GM18870 (cell line): ENCODE results near the gene ARHGEF17.
A peak's percentile ranks its signal among the peaks of the same experiment; 100 is the strongest.

Experiments used
- ATAC-seq: cut with Tn5 transposase; IDR thresholded peaks from one replicate; pipeline ENCODE4 v1.9.1; 2021; ENCODE audit warnings: moderate library complexity; ENCODE audit not compliant: unreplicated experiment

Gene ARHGEF17

DNA sequence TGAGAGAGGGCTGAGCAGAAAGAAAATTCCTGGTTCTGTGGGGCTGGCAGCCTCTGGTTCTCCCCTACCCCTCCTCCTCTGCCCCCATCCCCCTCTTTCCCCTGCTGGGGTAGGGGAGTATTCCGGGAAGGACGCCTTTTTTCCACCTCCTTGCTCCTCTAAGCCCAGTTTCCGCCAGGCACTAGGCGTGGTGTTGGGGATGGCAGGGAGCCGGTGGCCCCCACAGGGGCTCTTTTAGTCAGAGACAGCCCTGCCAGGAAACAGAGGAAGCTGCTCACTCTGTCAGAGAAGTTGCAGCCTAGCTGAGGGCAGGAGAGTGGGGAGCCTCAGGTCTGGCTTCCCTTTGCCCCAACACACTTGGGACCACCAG, 15.6 kb upstream of the ARHGEF17 start:
- no peak for ATAC-seq

GRCh38 chr11:73293356-73293936, 14.6 kb upstream of the ARHGEF17 start:
- no peak for ATAC-seq

- ATAC-seq: no peak
Observed at GRCh38 chr11:73294604-73295003, 13.5 kb upstream of the ARHGEF17 start.

GRCh38 chr11:73295241-73295995, 12.7 kb upstream of the ARHGEF17 start:
- ATAC-seq: no peak

DNA sequence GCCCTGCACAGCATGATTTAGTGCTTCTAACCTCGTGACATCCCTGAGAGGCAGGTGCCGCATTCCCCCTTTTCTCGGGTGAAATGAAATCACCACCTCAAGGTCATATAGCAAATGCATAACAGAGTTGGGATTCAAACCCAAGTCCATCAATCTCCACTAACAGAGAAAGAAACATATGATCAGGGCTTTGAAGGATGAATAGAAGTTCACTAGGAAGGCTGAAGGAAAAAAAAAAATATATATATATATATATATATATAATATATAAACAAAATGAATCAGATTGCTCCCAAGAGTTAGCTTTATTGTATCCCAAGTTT, 12.1 kb upstream of the ARHGEF17 start:
- no peak for ATAC-seq

DNA sequence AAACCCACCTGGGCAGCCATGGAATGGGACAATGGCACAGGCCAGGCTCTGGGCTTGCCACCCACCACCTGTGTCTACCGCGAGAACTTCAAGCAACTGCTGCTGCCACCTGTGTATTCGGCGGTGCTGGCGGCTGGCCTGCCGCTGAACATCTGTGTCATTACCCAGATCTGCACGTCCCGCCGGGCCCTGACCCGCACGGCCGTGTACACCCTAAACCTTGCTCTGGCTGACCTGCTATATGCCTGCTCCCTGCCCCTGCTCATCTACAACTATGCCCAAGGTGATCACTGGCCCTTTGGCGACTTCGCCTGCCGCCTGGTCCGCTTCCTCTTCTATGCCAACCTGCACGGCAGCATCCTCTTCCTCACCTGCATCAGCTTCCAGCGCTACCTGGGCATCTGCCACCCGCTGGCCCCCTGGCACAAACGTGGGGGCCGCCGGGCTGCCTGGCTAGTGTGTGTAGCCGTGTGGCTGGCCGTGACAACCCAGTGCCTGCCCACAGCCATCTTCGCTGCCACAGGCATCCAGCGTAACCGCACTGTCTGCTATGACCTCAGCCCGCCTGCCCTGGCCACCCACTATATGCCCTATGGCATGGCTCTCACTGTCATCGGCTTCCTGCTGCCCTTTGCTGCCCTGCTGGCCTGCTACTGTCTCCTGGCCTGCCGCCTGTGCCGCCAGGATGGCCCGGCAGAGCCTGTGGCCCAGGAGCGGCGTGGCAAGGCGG, 11.4 kb upstream of the ARHGEF17 start:
- ATAC-seq: no peak

- no peak for ATAC-seq
Observed at GRCh38 chr11:73297231-73297590, 10.9 kb upstream of the ARHGEF17 start.

DNA sequence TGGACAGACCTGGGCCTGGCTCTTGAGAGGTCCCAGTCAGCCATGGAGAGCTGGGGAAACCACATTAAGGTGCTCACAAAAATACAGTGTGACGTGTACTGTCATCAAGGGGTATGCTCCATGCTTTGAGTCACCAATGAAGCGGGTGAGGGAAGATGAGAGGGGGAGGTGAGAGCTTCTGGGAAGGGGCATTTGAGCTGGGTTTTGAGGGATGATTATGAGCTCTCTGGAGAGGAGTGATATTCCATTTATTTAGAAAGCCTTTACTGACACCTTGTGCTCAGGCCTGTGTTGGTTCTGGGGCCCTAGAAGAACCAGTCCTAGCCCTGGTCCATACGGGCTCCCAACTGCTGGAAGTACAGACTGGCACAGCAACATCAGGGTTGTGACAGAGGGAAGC, 10.4 kb upstream of the ARHGEF17 start:
- ATAC-seq: no peak

DNA sequence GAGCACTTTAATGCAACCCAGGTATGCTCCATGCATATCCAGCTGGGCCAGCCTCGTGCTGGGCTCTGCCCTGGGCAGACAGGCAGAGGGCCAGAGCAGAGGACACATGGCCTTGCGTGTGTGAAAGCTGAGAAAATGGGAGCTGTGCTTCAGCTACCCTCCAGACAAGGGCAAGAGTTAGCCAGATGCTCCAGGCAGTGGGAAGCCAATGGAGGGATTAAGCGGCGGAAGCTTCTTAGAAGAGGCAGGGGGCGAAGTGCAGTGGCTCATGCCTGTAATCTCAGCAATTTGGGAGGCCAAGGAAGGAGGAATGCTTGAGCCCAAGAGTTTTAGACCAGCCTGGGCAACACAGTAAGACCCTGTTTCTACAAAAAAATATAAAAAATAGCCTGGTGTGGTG, 9.8 kb upstream of the ARHGEF17 start:
- ATAC-seq: no peak

DNA sequence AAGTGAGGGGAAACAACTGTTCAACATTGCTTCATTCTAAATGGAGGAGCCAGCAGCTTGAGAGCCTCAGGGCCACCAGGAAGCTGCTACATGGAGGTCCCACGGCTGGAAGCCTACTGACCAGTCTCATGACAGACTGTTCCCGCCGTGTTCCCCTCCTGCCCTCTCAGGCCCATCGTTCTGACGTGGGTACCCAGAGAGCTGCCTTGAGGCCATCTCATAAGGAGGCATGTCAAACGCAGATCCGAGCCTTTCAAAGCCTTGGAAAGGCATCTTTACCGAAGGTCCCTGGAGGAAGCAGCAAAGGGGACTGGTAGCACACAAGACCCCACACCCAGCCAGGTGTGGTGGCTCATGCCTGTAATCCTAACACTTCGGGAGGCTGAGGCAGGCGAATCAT, 8.3 kb upstream of the ARHGEF17 start:
- ATAC-seq: no peak

- no peak for ATAC-seq
Observed at GRCh38 chr11:73306069-73306841, 1.8 kb upstream of the ARHGEF17 start.

GRCh38 chr11:73306977-73307322, 1.1 kb upstream of the ARHGEF17 start:
- no peak for ATAC-seq

DNA sequence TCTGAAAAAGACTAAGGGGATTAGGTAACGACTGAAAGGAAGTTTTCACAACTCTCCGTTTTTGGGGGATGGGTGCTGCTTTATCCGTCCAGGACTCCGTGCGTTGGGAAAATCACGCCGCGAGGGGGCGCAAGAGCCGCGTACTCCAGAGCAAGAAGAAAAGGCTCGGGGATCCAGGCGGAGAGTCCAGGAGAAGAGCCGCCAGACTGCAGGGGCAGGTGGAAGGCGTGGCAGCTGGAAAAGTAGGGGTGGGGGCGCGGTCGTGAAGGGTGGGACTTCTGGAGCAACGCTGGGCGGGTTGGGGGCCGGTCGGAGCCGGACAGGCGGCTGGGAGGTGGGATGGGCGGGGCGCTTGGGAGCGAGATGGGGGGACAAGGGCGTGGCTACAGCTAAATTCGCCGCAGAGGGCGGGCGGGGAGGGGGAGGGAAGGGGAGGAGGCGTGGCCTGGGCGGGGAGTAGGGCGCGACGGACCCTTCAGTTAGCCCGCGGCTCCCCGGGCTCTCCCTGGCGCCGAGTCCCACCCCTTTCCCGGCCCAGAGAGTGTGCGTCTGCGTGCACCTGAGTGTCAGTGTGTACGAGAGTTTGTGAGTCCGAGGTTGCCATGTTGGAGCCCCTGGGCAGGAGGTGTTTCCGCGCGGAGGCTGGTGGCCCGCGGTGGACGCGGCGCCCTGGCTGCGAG, 613 bp upstream of the ARHGEF17 start:
- peak; percentile 49 for ATAC-seq

GRCh38 chr11:73308961-73309919, 1.2 kb downstream of the ARHGEF17 start:
- ATAC-seq: no peak

DNA sequence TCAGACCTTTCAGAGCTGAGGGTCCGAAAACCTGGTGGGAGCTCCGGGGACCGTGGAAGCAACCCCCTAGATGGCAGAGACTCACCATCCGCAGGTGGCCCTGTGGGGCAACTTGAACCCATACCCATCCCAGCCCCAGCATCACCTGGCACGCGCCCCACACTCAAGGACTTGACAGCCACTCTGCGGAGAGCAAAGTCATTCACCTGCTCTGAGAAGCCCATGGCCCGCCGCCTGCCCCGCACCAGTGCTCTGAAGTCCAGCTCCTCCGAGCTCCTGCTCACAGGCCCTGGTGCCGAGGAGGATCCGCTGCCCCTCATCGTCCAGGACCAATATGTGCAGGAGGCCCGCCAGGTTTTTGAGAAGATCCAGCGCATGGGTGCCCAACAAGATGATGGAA, 2.0 kb downstream of the ARHGEF17 start:
- no peak for ATAC-seq

DNA sequence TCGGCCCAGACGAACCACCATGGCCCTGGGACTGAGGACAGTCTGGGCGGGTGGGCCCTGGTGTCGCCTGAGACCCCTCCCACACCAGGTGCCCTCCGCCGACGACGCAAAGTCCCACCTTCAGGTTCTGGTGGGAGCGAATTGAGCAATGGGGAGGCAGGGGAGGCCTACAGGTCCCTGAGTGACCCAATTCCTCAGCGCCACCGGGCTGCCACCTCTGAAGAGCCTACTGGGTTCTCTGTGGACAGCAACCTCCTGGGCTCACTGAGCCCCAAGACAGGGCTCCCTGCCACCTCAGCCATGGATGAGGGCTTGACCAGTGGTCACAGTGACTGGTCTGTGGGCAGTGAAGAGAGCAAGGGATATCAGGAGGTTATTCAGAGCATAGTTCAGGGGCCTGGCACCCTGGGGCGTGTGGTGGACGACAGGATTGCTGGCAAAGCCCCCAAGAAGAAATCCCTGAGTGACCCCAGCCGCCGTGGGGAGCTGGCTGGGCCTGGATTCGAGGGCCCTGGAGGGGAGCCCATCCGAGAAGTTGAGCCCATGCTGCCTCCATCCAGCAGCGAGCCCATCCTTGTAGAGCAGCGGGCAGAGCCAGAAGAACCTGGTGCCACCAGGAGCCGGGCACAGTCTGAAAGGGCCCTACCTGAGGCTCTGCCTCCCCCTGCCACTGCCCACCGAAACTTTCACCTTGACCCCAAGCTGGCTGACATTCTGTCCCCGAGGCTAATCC, 2.8 kb downstream of the ARHGEF17 start:
- ATAC-seq: no peak

- ATAC-seq: no peak
Observed at GRCh38 chr11:73311394-73311869, 3.4 kb downstream of the ARHGEF17 start.

DNA sequence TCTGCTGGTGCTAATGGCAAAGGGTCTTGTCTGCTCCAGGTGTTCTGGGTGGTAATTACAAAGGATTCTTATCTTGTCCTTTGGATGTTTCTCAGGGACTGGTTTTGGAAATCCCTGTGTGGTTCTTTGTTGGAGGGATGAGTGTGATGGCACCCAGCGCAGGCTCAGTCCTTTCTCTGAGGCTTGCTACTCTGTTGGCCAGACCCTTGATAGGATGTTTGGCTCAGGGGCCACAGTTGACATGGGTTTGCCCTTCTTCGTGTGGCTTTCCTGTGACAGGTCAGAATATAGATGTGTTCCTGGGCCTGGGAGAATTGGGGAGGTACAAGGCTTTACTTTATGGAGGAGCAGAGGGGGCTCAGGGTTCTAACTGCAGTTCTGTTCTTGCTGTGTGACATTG, 4.0 kb downstream of the ARHGEF17 start:
- no peak for ATAC-seq

DNA sequence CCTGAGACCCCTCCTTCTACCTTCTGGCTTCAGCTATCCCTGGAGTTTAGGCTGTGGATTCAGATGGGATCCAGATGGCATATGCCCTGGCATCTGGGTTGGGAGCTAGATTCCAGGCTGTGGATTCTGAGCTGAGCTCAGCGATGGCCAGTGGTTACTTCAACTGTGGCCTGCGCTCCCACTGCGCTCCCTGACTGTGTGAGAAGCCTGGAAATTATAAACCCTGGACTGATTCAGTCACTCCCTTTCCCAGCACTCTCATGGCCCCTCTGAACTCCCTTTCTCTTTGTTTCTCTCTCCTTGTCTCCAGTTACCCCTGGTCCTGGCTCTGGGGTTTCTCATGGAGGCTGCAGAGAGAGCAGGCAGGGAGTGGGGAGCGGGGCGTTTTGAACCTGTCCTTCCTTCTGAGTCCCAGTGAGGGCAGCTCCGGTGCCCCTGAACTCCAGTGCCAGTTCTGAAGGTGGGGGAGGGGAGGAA, 4.8 kb downstream of the ARHGEF17 start:
- no peak for ATAC-seq
